ENCODE data around the gene LDAF1.

DNA sequence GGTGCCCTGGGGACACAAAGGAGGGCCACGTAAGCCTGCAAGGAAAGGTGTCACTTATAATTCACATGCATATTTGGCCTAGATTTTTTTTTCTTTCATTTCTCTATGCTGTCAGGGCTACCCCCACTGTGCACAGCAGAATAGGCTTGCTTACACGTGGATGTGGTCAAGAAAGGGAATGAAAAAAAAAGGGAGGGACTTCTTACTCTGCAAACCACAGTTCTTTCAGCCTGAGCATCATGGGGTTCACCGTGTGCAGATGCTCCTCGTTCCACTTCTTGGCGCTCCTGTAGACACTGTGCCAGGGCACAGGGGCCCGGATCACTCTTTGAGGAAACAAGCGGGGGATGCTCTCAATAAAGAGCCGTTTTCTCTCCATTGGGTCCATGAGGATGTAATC lies 24.4 kb upstream of the LDAF1 start:
- no peak for TF ChIP-seq ZNF24 (IDR thresholded peaks at IDR 0.05)
- no peak for TF ChIP-seq ATF2 (IDR thresholded peaks at IDR 0.05; ENCODE audit: low read length)
- no peak for TF ChIP-seq MYC (IDR thresholded peaks at IDR 0.05; ENCODE audit: insufficient read depth, insufficient read length, insufficient replicate concordance, low read length, severe bottlenecking)
- TF ChIP-seq, protein P1, sequence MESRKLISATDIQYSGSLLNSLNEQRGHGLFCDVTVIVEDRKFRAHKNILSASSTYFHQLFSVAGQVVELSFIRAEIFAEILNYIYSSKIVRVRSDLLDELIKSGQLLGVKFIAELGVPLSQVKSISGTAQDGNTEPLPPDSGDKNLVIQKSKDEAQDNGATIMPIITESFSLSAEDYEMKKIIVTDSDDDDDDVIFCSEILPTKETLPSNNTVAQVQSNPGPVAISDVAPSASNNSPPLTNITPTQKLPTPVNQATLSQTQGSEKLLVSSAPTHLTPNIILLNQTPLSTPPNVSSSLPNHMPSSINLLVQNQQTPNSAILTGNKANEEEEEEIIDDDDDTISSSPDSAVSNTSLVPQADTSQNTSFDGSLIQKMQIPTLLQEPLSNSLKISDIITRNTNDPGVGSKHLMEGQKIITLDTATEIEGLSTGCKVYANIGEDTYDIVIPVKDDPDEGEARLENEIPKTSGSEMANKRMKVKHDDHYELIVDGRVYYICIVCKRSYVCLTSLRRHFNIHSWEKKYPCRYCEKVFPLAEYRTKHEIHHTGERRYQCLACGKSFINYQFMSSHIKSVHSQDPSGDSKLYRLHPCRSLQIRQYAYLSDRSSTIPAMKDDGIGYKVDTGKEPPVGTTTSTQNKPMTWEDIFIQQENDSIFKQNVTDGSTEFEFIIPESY (IDR thresholded peaks at IDR 0.05), result no peak
- TF ChIP-seq, protein P2, sequence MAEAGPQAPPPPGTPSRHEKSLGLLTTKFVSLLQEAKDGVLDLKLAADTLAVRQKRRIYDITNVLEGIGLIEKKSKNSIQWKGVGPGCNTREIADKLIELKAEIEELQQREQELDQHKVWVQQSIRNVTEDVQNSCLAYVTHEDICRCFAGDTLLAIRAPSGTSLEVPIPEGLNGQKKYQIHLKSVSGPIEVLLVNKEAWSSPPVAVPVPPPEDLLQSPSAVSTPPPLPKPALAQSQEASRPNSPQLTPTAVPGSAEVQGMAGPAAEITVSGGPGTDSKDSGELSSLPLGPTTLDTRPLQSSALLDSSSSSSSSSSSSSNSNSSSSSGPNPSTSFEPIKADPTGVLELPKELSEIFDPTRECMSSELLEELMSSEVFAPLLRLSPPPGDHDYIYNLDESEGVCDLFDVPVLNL (IDR thresholded peaks at IDR 0.05; ENCODE audit: low read depth, low read length), result no peak
- TF ChIP-seq SIN3A (IDR thresholded peaks at IDR 0.05; ENCODE audit: low read depth, low read length), result no peak
- TF ChIP-seq, protein P3, sequence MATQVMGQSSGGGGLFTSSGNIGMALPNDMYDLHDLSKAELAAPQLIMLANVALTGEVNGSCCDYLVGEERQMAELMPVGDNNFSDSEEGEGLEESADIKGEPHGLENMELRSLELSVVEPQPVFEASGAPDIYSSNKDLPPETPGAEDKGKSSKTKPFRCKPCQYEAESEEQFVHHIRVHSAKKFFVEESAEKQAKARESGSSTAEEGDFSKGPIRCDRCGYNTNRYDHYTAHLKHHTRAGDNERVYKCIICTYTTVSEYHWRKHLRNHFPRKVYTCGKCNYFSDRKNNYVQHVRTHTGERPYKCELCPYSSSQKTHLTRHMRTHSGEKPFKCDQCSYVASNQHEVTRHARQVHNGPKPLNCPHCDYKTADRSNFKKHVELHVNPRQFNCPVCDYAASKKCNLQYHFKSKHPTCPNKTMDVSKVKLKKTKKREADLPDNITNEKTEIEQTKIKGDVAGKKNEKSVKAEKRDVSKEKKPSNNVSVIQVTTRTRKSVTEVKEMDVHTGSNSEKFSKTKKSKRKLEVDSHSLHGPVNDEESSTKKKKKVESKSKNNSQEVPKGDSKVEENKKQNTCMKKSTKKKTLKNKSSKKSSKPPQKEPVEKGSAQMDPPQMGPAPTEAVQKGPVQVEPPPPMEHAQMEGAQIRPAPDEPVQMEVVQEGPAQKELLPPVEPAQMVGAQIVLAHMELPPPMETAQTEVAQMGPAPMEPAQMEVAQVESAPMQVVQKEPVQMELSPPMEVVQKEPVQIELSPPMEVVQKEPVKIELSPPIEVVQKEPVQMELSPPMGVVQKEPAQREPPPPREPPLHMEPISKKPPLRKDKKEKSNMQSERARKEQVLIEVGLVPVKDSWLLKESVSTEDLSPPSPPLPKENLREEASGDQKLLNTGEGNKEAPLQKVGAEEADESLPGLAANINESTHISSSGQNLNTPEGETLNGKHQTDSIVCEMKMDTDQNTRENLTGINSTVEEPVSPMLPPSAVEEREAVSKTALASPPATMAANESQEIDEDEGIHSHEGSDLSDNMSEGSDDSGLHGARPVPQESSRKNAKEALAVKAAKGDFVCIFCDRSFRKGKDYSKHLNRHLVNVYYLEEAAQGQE (IDR thresholded peaks at IDR 0.05; ENCODE audit: low read depth, low read length), result no peak
- TF ChIP-seq, protein P4, sequence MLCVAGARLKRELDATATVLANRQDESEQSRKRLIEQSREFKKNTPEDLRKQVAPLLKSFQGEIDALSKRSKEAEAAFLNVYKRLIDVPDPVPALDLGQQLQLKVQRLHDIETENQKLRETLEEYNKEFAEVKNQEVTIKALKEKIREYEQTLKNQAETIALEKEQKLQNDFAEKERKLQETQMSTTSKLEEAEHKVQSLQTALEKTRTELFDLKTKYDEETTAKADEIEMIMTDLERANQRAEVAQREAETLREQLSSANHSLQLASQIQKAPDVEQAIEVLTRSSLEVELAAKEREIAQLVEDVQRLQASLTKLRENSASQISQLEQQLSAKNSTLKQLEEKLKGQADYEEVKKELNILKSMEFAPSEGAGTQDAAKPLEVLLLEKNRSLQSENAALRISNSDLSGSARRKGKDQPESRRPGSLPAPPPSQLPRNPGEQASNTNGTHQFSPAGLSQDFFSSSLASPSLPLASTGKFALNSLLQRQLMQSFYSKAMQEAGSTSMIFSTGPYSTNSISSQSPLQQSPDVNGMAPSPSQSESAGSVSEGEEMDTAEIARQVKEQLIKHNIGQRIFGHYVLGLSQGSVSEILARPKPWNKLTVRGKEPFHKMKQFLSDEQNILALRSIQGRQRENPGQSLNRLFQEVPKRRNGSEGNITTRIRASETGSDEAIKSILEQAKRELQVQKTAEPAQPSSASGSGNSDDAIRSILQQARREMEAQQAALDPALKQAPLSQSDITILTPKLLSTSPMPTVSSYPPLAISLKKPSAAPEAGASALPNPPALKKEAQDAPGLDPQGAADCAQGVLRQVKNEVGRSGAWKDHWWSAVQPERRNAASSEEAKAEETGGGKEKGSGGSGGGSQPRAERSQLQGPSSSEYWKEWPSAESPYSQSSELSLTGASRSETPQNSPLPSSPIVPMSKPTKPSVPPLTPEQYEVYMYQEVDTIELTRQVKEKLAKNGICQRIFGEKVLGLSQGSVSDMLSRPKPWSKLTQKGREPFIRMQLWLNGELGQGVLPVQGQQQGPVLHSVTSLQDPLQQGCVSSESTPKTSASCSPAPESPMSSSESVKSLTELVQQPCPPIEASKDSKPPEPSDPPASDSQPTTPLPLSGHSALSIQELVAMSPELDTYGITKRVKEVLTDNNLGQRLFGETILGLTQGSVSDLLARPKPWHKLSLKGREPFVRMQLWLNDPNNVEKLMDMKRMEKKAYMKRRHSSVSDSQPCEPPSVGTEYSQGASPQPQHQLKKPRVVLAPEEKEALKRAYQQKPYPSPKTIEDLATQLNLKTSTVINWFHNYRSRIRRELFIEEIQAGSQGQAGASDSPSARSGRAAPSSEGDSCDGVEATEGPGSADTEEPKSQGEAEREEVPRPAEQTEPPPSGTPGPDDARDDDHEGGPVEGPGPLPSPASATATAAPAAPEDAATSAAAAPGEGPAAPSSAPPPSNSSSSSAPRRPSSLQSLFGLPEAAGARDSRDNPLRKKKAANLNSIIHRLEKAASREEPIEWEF (IDR thresholded peaks at IDR 0.05; ENCODE audit: insufficient replicate concordance, low read depth, low read length), result no peak
- TF ChIP-seq CTCF (IDR thresholded peaks at IDR 0.05 in 2 of 3, conservative IDR thresholded peaks at IDR 0.05 in 1 of 3; ENCODE audit: control insufficient read depth in 2 of 3, extremely low read depth in 1 of 3, insufficient read depth in 1 of 3, low read depth in 3 of 3, low read length in 3 of 3), result no peak
- no peak for TF ChIP-seq YY1 (IDR thresholded peaks at IDR 0.05; ENCODE audit: low read depth, low read length)
- TF ChIP-seq ZNF274 (IDR thresholded peaks at IDR 0.05; ENCODE audit: insufficient read depth, insufficient read length), result no peak
- no peak for TF ChIP-seq PAX5 (IDR thresholded peaks at IDR 0.05; ENCODE audit: borderline replicate concordance, low read depth, low read length)
- no peak for TF ChIP-seq RBBP5 (conservative IDR thresholded peaks at IDR 0.05)
- TF ChIP-seq BRCA1 (IDR thresholded peaks at IDR 0.05; ENCODE audit: low read depth, low read length), result no peak
